CMK (cell line): ENCODE measurements around the gene PKMYT1.
"Not testable (repeated sequence)": the region's sequence is repeated elsewhere in the genome, so short reads cannot be mapped to it uniquely, and the experiment has no call there.

Source experiments
- DNase-seq: peaks from one replicate; pipeline ENCODE4 v3.0.0-alpha.2; 2010; ENCODE audit warnings: low read depth

Gene PKMYT1

GRCh38 chr16:2960183-2961010 is 19.8 kb downstream of the PKMYT1 start:
- DNase-seq, result no peak

DNA sequence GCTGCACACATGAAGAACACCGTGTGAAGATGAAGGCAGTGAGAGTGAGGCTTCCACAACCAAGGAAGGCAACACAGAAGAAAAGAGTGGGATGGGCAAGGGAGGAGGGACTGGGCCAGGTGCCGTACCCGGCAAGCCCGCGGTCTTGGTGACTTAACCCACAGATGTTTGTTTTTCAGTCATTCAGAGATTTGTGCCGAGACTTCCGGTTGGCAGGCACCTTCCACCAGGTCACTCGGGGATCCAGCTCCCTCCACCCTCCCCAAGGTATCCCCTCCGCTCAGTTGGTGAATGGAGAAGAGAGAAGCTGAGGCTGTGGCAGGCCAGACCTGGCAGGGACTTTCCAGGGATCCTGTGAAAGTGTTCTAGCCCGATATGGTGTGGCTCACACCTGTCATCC is 21.0 kb downstream of the PKMYT1 start:
- no peak for DNase-seq

- no peak for DNase-seq
Observed at GRCh38 chr16:2956579-2956956, 23.7 kb downstream of the PKMYT1 start.

GRCh38 chr16:2955779-2956578 is 24.3 kb downstream of the PKMYT1 start:
- DNase-seq, result no peak

DNA sequence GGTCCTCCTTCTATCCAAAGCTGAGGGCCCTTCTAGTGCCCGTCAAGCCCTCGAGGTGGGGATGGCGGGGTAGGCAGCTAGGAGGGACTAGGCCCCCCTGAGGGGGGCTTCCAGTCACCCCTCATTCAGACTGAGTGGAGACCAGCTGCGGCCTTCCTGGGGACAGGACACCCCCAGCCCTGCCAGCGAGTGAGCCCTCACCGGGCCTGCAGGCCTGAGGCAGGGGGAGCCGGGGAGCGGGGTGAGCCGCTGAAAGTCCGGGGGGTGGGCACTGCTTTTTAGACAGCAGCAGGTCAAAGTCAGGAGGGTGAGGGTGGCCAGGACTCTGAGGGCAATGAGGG is 24.8 kb downstream of the PKMYT1 start:
- DNase-seq, result no peak

- no peak for DNase-seq
Observed at GRCh38 chr16:2954656-2955381, 25.4 kb downstream of the PKMYT1 start.

- DNase-seq, result no peak
Observed at GRCh38 chr16:2953706-2954627, 26.3 kb downstream of the PKMYT1 start.

GRCh38 chr16:2952679-2953078 is 27.6 kb downstream of the PKMYT1 start:
- no peak for DNase-seq

DNA sequence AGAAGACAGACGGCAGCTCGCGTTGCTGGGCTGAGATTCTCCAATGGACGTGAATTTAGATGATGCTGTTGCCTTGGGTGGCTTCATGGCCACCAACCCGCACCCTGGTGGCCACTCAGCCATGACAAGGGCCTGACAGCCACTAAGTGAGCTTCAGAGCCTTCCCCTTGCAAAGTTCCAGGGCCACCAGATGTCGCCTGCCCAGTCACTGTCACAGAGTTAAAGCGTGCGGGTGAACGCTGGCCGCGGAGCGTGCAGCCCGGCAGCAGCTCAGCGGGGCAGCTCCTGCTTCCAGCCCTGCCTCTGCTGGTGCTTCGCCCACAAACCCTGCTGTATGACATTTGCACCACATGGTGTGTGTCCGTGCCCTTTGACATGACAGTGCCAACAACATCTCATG is 29.5 kb downstream of the PKMYT1 start:
- DNase-seq, result no peak

DNA sequence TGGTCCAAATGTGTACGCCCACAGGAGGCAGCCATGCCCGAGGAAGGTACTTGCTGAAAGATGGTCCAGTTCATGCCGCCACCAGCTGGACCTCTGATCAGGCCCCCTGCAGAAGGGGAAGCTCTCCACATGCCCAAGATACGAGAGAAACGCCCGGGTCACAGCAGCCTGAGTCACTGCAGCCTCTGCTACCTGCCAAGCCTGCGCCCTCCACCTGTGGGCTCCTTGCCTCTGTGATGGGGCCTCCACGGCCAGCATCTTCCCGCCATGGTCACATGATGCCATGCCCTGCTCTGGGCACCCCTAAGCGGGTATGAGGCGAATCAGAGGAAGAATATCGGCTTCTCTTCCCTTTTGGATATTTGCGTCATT is 29.9 kb downstream of the PKMYT1 start:
- no peak for DNase-seq

DNA sequence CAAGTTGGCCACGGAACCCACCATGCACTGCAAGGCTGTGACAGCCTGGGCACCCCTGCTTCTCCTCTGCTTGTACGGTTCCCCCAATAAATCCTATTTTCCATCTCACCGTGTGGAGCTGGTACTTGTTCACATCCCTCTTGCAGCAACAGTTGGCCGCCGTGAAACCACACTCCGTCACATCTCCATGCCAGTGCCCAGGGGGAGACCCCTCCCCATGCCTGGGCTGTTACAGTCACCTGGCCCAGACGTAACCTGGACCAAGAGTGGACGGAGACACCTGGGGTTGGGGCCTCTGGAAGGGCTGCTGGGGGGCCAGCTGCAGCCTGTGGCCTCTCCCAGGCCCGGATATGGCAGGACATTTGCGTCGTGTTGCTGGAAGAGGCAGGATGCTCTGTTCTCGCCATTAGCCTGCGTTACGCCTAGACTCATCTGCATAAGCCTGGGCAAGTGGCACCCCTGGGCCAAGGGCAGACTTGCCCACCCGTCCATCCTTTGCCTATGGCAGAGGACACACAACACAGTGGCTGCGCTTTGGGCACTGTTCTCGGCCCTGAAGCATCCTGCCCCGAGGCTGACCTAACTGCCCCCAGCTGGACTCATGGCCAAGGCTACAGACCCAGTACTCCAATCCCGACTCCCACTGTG is 30.4 kb downstream of the PKMYT1 start:
- DNase-seq, result no peak

- DNase-seq, result no peak
Observed at GRCh38 chr16:2948807-2949704, 31.2 kb downstream of the PKMYT1 start.

DNA sequence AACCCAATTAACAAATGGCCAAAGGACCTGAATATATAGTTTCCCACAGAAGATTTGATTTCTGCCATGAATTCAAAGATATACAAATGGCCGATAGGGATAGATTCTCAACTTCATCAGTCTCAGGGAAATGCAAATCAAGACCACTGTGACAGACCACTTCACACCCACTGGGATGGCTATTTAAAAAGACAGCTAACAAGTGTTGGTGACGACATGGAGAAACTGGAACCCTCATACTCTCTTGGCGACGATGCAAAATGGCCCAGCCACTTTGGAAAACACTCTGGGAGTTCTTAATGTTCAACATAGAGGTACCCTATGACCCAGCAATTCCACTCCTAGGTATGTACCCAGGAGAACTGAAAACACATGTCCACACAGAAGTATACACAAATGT is 33.6 kb downstream of the PKMYT1 start:
- DNase-seq, result no peak

DNA sequence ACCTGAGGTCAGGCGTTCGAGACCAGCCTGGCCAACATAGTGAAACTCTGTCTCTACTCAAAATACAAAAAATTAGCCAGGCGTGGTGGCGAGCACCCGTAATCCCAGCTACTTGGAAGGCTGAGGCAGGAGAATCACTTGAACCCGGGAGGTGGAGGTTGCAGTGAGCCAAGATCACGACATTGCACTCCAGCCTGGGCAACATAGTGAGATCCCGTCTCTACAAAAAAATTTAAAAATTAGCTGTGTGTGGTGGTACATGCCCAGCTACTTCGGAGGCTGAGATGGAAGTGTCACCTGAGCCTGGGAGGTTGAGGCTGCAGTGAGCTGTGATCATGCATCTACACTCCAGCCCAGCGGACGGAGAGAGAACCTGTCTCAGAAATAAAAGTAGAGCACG is 36.5 kb downstream of the PKMYT1 start:
- DNase-seq, result not testable (repeated sequence)

DNA sequence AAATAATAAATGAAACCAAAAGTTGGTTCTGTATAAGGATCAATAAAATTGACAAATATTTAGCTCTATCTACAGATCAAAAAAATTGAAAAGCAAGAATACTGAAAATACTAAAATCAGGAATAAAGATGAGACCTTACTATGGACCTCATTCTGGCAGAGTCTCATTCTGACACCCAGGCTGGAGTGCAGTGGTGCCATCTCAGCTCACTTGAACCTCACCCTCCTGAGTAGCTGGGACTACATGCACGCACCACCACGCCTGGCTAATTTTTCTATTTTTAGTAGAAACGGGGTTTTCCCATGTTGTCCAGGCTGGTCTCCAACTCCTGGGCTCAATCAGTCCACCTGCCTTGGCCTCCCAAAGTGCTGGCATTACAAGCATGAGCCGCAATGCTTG is 38.2 kb downstream of the PKMYT1 start:
- no peak for DNase-seq

GRCh38 chr16:2939968-2940367 is 40.3 kb downstream of the PKMYT1 start:
- no peak for DNase-seq

DNA sequence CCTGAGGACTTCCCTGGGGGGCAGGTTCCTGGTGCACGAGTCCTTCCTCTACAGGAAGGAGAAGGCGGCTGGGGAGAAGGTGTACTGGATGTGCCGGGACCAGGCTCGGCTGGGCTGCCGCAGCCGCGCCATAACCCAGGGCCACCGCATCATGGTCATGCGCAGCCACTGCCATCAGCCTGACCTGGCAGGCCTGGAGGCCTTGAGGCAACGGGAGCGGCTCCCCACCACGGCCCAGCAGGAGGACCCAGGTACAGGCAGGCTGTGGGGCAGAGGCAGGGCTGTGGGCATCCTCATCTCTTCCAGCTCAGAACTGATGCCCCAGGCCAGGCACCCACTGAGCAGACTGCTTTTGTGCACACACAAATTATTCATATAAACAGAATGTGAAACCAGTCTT is 42.0 kb downstream of the PKMYT1 start:
- DNase-seq, result no peak

- DNase-seq, result no peak
Observed at GRCh38 chr16:2937170-2937569, 43.1 kb downstream of the PKMYT1 start.

DNA sequence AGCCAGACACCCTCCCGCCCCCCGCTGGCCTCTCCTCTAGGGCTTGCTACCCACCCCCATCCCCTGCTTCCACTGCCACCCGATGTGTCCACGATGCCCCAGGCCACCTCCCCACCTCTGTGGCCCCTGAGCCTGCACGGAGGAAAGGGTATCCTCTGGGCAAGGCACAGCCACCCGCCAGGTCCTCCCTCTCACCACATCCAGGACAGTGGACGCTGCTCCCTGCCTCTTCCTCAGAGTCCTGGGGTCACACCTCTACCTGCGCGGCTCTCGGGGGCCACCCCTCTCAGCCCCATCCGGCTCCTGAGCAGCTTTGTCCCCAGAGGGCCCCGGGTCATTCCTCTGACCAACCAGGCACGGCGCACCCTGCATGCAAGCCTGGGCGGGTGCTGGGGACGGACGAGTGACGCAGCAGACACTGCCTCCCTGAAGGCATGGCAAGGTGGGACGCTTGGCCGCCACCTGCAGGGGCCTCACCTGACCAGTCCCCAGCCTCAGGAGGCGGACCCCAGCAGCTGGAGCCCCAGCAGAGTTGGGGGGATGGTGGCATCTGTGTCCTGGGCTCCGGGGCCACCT is 43.7 kb downstream of the PKMYT1 start:
- no peak for DNase-seq

- no peak for DNase-seq
Observed at GRCh38 chr16:2934450-2934849, 45.8 kb downstream of the PKMYT1 start.
